Stimulated activated CD8-positive, alpha-beta memory T cell treated with anti-CD3 and anti-CD28 coated beads, Interleukin-15, amount 100 ng/mL, for 24 hours (primary cell): ENCODE results near the gene RPRD1B.
"Not testable (repeated sequence)": the region's sequence is repeated elsewhere in the genome, so short reads cannot be mapped to it uniquely, and the experiment has no call there.

Experiments
- DNase-seq: peaks from one replicate; pipeline ENCODE4 v3.0.0-alpha.2; 2020; ENCODE audit warnings: low read depth

The RPRD1B gene

DNA sequence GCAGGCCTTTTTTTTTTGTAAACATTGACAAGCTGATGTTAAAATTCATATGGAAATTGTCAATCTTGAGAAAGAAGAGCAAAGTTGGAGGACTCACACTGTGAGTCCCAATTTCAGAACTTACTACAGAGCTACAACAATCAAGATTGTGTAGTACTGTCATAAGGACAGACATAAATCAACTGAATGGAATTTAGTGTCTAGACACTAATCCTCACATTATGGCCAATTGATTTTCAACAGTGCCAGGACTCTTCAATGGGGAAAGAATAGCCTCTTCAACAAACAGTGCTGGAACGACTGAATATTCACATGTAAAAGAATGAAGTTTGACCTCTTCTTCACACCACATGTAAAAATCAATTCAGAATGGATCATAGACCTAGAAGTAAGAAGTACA is 70.7 kb downstream of the RPRD1B start:
- no peak for DNase-seq

DNA sequence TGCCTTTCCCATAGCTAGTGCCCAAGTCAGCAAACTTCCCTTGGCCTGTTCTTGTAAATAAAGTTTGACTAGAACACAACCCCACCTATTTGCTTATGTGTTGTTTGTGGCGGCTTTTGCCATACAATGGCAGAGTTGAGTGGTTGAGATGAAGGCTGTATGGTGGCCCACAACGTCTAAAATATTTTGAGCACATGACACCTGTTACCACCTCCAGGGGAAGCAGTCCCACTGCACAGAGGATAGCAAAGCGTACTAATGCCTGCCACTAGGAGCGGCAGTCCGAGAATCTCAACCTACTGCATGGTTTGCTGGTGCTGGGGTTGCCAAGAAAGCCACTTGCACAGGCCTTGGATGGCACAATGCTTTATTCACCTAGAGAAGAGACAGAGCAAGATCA is 72.9 kb downstream of the RPRD1B start:
- no peak for DNase-seq

DNA sequence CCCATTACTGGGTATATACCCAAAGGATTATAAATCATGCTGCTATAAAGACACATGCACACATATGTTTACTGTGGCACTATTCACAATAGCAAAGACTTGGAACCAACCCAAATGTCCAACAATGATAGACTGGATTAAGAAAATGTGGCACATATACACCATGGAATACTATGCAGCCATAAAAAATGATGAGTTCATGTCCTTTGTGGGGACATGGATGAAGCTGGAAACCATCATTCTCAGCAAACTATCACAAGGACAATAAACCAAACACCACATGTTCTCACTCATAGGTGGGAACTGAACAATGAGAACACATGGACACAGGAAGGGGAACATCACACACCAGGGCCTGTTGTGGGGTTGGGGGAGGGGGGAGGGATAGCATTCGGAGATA is 73.8 kb downstream of the RPRD1B start:
- DNase-seq: not testable (repeated sequence)

- not testable (repeated sequence) for DNase-seq
Observed at GRCh38 chr20:38107916-38108315, 74.4 kb downstream of the RPRD1B start.

- DNase-seq: no peak
Observed at GRCh38 chr20:38108438-38108985, 75.0 kb downstream of the RPRD1B start.

DNA sequence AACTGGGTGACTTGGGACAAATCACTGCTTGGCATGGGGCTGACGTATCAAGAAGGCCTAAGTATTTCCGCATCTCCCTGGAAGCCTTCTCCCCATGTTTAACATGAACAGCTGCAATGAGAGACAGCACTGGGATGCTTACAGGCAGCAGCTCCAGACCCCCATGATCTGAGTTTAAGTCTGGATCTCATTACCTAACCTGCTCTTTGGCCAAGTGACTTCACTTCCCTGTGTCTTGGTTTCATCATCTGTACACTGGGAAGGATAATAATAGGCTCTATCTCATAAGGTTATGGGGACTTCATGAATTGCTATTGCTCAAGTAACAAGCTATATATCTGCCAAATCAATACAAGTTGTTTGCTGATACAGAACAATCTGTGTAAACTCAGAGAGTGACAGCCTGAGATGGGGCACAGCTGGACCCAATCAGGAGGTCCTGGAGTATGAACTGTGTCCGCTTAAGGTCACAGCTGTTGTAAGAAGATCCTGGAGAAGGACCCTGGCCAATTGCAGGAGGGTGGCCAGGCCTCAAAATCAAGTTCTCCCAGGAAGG is 75.5 kb downstream of the RPRD1B start:
- DNase-seq: no peak

- DNase-seq: no peak
Observed at GRCh38 chr20:38109591-38110524, 76.3 kb downstream of the RPRD1B start.

- no peak for DNase-seq
Observed at GRCh38 chr20:38110525-38111178, 77.1 kb downstream of the RPRD1B start.

DNA sequence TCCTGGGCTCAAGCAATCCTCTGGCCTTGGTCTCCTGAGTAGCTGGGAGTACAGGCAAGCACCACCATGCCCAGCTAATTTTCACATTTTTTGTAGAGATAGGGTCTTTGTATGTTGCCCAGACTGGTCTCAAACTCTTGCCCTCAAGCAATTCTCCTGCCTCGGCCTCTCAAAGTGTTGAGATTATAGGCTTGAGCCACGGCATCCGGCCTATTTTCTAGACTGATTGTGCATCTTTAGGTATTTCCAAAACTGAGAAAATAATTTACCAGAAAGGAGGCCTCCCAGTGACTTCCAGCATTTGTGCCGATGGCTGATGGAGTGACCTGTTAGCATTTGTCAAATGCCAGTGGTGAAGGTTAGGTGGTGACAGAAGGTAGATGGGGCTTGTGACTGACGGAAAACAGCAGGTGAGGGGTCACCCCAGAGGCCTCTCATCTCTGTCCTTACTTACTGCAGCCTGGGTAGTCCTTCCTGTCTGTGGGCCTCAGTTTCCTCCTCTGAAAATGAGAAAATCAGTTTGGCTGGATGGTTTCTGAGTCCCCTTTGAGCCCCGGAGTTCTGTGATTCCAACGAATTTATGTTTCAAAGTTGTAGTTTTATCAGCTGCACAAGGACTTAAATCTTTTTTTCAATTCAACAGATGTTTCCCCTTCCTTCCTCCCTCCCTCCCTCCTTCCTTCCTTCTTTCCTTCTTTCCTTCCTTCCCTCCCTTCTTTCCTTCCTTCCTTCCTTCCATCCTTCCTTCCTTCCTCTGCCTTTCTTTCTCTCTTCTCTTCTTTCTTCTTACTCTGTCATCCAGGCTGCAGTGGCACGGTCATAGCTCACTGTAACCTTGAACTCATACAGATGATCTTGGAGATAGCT is 78.1 kb downstream of the RPRD1B start:
- no peak for DNase-seq

DNA sequence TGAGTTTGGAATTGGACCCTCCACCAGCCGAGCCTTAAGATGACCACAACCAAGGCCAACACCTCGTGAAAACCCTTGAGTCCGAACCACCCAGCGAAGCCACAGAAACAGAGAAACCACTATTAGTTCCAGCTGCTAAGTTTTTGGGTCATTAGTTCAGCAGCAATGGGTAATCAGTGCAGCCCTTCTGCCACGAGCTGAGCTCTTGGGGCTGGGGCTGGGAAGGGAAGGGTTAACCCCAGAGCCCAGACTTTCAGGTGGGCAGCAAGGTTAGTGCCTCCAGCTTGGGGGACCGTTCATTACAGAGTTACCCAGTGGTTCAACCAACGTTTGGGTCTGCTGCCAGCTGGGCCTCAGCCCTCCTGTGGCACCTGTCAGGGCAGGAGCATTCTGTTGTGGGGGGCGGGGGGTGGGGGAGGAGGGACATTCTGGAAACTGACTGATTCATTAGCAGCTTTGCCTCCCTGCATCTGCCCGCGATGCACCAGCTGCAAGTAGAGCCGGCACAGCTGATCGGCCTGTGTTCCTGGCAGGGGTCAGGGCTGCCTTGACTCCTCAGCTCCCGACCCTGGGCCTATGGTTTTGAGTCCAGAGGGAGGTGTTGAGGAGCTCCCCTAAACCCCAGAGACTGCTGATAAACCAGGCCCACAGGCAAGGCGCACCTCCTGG is 78.8 kb downstream of the RPRD1B start:
- DNase-seq: no peak

DNA sequence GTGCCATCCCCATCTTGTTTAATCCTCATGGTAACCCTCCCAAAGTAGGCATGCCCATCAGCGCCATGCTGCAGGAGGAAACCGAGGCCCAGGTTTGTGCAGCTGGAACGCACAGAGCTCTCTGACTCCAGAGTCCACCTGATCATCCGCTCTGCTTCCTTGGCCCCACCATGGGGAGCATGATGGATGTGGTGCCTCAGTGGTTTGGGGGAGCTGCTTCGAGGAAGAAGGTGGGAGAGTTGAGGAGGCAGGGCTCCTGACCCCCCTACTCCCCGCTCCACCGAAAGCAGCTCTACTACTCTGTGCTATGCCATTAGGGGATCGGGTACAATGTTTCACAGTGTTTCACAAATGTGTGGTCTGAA is 79.4 kb downstream of the RPRD1B start:
- no peak for DNase-seq

GRCh38 chr20:38113401-38114325 is 80.1 kb downstream of the RPRD1B start:
- DNase-seq: no peak

DNA sequence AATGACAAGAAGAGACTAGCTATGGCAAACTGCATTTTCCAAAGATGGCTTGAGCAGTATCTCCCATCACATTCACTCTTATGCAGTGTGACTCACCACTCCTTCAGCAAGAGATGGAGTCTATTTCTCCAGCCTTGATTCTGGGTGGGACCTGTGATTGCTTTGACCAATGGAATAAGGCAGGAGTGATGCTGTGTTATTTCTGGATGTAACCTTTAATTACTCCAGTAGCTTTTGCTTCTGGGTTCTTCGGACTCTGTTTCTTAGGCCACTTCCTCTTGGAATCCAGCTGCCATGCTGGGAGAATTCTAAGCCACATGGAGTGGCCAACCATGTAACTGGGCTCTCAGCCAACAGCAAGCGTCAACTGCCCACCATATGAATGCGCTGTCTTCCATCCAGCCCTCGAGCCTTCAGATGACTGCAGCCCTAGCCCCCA is 80.8 kb downstream of the RPRD1B start:
- DNase-seq: no peak

- DNase-seq: no peak
Observed at GRCh38 chr20:38115205-38115604, 81.7 kb downstream of the RPRD1B start.

DNA sequence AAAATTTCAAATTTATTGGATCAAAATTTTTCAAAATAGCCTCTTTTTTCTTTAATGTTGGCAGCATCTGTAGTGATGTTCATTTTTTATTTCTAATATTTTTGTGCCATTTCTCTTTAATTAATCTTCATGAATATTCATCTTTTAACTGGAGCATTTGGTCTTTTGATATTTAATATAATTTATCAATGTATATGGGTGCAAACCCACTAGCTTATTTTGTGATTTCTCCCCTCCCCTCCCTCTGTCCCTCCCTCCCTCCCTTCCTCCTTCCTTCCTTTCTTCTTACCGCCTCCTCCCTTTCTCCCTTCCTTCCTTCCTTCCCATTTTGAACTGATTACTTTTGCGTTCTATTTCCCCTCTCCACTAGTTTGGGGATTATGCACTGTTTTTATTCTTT is 82.3 kb downstream of the RPRD1B start:
- no peak for DNase-seq

DNA sequence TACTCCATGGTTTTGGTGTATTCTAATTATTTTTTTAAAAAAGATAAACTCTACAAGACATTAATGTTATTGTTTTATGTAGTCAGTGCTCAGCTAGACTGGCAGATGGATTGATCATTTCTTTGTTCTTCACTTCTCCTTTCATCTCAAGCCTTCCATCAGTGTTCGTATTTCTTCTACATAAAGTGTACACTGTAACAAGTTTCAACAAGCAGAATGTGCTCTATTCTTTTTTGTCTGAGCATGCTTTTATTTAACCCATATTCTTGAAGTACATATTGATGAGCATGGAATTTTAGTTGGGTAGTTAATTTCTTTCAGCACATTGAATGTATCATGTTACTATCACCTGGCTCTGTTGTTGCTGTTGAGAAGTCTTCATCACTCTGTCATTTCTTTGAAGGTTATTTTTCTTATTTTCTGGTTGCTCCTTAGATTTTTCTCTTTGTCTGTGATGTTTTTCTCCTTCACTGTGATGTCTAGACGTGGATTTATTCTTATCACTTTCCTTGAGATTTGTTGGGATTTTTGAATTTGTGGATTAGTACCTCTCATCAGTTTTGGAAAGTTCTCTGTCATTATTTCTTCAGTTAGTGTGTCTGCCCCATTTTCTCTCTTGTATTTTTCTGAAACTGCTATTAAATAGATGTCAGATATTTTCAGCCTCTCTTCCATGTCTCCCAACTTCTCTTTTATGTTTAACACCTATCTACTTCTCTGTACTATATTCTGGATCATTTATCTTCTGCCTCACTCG is 83.0 kb downstream of the RPRD1B start:
- DNase-seq: no peak

- DNase-seq: no peak
Observed at GRCh38 chr20:38117205-38117604, 83.7 kb downstream of the RPRD1B start.

DNA sequence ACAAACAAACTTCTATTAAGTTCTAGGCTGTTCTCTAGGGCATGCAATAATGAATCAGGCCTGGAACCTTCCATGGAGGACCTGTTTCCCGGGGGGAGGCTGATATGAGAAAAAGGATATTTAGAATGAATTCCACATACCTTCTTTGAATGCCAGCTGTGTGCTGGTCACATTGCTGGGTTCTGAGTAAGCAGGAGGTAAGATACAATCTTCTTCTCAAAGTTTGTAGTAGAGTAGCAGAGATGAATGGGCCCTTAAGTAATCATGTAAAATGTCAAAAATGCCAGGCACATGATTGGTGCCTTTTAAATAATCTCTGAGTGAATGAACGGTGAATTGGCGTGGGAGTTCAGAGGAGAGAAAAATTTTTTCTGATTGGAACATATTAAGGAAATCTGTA is 84.1 kb downstream of the RPRD1B start:
- no peak for DNase-seq

GRCh38 chr20:38119446-38119845 is 85.9 kb downstream of the RPRD1B start:
- DNase-seq: no peak

DNA sequence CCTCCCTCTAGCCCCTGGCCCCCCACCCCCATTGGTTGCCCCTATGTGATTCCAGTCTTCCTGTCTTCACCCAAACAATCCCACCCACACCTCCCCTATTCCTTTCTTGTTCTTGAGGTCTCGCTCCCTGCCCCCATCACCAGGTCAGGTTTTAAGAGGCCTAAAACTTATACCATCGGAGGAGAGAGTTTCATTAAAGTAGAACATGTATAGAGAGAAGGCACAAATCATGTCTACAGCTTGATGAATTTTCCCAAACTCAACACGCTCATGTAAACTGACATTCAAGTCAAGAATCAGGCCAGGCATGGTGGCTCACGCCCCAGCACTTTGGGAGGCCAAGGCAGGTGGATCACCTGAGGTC is 87.1 kb downstream of the RPRD1B start:
- DNase-seq: no peak
